T-helper 17 cell (primary cell): ENCODE results near the gene IFNLR1. TPM values are rescaled to one million over a fixed set of nuclear protein-coding genes. Genes with fewer than 3 reads are reported as not detected.

ENCODE experiments used
- ATAC-seq: fragments of 150-1000 bp; cut with Tn5 transposase; 2 replicates; pipeline ENCODE4 v1.10.0; 2021; ENCODE audit warnings: mild to moderate bottlenecking, moderate library complexity
- DNase-seq, 3 donors: peaks; one replicate each; pipeline versions ENCODE4 v3.0.0 to v3.0.0-alpha.2; 2020 to 2021
- H3K9me3 ChIP-seq: one replicate; pipeline ENCODE4 v1.7.0; 2013; ENCODE audit warnings: low read length, mild to moderate bottlenecking; ENCODE audit not compliant: control insufficient read depth, poor library complexity, severe bottlenecking
- H3K27ac Mint-ChIP-seq: one replicate; pipeline ENCODE4 v1.8.0; 2022; ENCODE audit warnings: mild to moderate bottlenecking, moderate library complexity, mixed read lengths
- H3K27me3 Mint-ChIP-seq: one replicate; pipeline ENCODE4 v1.8.0; 2022; ENCODE audit warnings: mixed read lengths
- H3K36me3 Mint-ChIP-seq: one replicate; pipeline ENCODE4 v1.8.0; 2022; ENCODE audit warnings: low read depth, mixed read lengths
- H3K4me1 Mint-ChIP-seq: one replicate; pipeline ENCODE4 v1.8.0; 2022; ENCODE audit warnings: mild to moderate bottlenecking, mixed read lengths
- H3K4me3 Mint-ChIP-seq: one replicate; pipeline ENCODE4 v1.8.0; 2022; ENCODE audit warnings: mild to moderate bottlenecking, moderate library complexity, mixed read lengths
- total RNA-seq, 4 donors: library from RNA in 2 of 4; stranded (reverse) in 2 of 4; gene quantifications; one replicate each; pipeline ENCODE4 v1.2.3 and lab custom pipeline; 2022 to 2026

IFNLR1 gene
- total RNA-seq, 2 donors from 2014 or later: 0.65 to 1.3 TPM

DNA sequence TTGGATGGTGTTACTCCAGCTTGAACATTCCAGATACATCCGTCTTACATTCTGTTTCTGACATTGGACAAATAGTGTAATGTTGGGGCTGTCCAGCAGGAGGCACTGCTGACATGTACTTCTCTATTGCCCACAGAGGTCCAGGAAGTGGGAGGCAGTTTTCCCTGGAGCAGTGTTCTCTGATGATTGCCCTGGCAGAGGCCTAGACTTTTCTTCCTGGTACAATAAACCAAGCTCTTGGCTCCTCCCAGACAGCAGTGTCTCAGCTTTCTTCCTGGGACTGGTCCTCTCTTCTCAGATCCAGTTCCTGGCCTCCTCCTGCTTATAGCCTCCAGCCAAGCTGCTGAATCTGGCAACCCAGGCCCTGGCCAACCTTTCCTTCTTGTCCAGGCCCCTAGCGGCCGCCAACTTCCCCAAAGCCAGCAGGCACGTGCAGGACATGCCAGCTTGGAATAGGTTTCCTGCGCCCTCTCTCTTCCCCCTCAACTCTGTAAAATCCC is 14.9 kb upstream of the IFNLR1 start:
- H3K27ac Mint-ChIP-seq: no peak overlapping the region
- H3K4me1 Mint-ChIP-seq: peaks cover 12% of the 10 kb centered on the region
- ATAC-seq (peak; percentile 31), DNase-seq (peak; percentile 33 to 39 (median 33))
- H3K36me3 Mint-ChIP-seq: no peaks in the 10 kb centered on the region
- H3K9me3 ChIP-seq: no peaks in the 10 kb centered on the region
- peaks cover 12% of the 10 kb centered on the region for H3K27me3 Mint-ChIP-seq
- no peak overlapping the region for H3K4me3 Mint-ChIP-seq

- H3K9me3 ChIP-seq: no peaks in the 10 kb centered on the region
Measured at GRCh38 chr1:24199291-24199900, 12.3 kb upstream of the IFNLR1 start.

GRCh38 chr1:24198766-24199165 is 11.7 kb upstream of the IFNLR1 start:
- H3K36me3 Mint-ChIP-seq: no peaks in the 10 kb centered on the region
- DNase-seq (no peak), ATAC-seq (no peak)
- no peak overlapping the region for H3K4me3 Mint-ChIP-seq
- no peaks in the 10 kb centered on the region for H3K9me3 ChIP-seq
- no peak overlapping the region for H3K27ac Mint-ChIP-seq
- H3K4me1 Mint-ChIP-seq: peaks cover 12% of the 10 kb centered on the region
- peaks cover 14% of the 10 kb centered on the region for H3K27me3 Mint-ChIP-seq

More at GRCh38 chr1:24199291-24199900, 12.3 kb upstream of the IFNLR1 start:
- H3K27ac Mint-ChIP-seq: no peak overlapping the region
- H3K4me3 Mint-ChIP-seq: peak overlapping the region; percentile 45
- ATAC-seq (peak; percentile 88), DNase-seq (peak; percentile 61 to 65 (median 62))
- no peaks in the 10 kb centered on the region for H3K36me3 Mint-ChIP-seq
- peaks cover 14% of the 10 kb centered on the region for H3K27me3 Mint-ChIP-seq
- peaks cover 12% of the 10 kb centered on the region for H3K4me1 Mint-ChIP-seq

DNA sequence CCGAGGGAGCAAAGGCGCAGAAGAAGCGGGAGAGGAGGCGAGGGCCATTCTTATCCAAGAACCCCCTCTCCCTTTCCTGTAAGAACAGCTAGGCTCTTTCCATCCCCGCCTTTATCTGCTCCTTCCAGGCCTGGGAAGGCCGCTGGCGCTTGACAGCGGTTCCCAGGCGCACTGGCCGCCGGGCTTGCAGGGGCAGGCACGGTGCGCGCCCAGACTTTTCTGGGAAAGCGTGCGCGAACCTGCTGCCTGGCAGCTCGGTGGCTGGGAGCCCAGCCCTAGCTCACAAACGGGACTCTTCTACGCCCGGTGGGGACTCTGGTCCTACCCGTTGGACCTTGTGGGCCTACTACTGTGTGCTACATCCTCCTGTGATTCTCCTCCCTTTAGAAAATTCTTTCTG is 8.8 kb upstream of the IFNLR1 start:
- peaks cover 6% of the 10 kb centered on the region for H3K4me1 Mint-ChIP-seq

DNA sequence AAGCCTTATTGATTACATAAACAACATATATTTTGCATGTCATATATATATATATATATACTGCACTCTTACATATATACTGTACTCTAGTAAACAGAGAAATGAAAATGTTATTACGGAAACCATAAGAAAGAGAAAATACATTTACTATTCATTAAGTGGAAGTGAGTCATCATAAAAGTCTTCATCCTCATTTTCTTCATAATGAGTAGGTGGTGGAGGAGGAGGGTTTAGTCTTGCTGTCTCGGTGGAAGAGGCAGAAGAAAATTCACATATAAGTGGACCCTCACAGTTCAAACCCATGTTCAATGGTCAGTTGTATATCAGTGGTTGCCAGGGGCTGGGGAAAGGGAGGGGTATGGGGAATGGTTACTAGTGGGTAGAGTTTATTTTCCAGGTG is 8.0 kb upstream of the IFNLR1 start:
- Mint-ChIP-seq H3K36me3 (no peaks in the 10 kb centered on the region), H3K4me1 (peaks cover 6% of the 10 kb centered on the region), H3K4me3 (no peak overlapping the region), H3K27ac (no peak overlapping the region), H3K27me3 (peaks cover 5% of the 10 kb centered on the region)
- no peaks in the 10 kb centered on the region for H3K9me3 ChIP-seq
- ATAC-seq (no peak), DNase-seq (no peak)

More for the DNA sequence above, 8.8 kb upstream of the IFNLR1 start:
- Mint-ChIP-seq H3K27ac (no peak overlapping the region), H3K27me3 (peaks cover 8% of the 10 kb centered on the region), H3K36me3 (no peaks in the 10 kb centered on the region), H3K4me3 (no peak overlapping the region)
- ATAC-seq (no peak), DNase-seq (no peak)
- H3K9me3 ChIP-seq: no peaks in the 10 kb centered on the region

GRCh38 chr1:24193046-24193445 is 6.0 kb upstream of the IFNLR1 start:
- ATAC-seq: no peak
- no peaks in the 10 kb centered on the region for H3K9me3 ChIP-seq
- no peaks in the 10 kb centered on the region for H3K36me3 Mint-ChIP-seq
- no peak overlapping the region for H3K4me3 Mint-ChIP-seq
- H3K27ac Mint-ChIP-seq: no peak overlapping the region
- peaks cover 5% of the 10 kb centered on the region for H3K27me3 Mint-ChIP-seq
- H3K4me1 Mint-ChIP-seq: peaks cover 7% of the 10 kb centered on the region
- no peak for DNase-seq

- ATAC-seq: no peak
- H3K27me3 Mint-ChIP-seq: peaks cover under 1% of the 10 kb centered on the region
- no peaks in the 10 kb centered on the region for H3K9me3 ChIP-seq
- H3K4me3 Mint-ChIP-seq: no peak overlapping the region
- DNase-seq: no peak
- peaks cover 7% of the 10 kb centered on the region for H3K4me1 Mint-ChIP-seq
- H3K27ac Mint-ChIP-seq: no peak overlapping the region
- H3K36me3 Mint-ChIP-seq: no peaks in the 10 kb centered on the region
Measured at GRCh38 chr1:24191860-24192259, 4.8 kb upstream of the IFNLR1 start.

- H3K9me3 ChIP-seq: no peaks in the 10 kb centered on the region
- ATAC-seq (no peak), DNase-seq (no peak)
- H3K27me3 Mint-ChIP-seq: no peaks in the 10 kb centered on the region
- H3K4me3 Mint-ChIP-seq: no peak overlapping the region
- peaks cover 11% of the 10 kb centered on the region for H3K4me1 Mint-ChIP-seq
- no peaks in the 10 kb centered on the region for H3K36me3 Mint-ChIP-seq
- no peak overlapping the region for H3K27ac Mint-ChIP-seq
Measured at GRCh38 chr1:24190983-24191461, 3.9 kb upstream of the IFNLR1 start.

DNA sequence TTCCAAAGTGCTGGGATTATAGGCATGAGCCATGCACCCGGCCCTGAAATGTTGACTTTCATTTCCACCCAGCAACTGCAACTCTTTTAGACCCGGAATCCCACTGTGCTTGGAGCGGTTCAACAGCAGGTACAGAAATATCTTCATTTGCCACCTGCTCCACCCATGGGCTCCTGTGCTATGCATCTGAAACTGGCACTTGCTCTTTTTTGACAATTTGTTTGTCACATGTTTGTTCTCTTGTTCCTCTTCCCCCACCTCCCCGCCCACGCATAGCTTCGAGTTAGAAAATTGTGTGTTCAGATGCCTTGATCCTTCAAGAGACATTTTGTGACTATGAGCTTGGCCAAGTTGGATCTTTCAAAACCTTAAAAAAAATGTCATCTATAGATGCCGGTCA is 2.4 kb upstream of the IFNLR1 start:
- Mint-ChIP-seq H3K36me3 (no peaks in the 10 kb centered on the region), H3K4me3 (no peak overlapping the region), H3K4me1 (peaks cover 11% of the 10 kb centered on the region), H3K27me3 (no peaks in the 10 kb centered on the region), H3K27ac (peak overlapping the region; percentile 16)
- ATAC-seq (peak; percentile 23), DNase-seq (no peak)
- no peaks in the 10 kb centered on the region for H3K9me3 ChIP-seq

DNA sequence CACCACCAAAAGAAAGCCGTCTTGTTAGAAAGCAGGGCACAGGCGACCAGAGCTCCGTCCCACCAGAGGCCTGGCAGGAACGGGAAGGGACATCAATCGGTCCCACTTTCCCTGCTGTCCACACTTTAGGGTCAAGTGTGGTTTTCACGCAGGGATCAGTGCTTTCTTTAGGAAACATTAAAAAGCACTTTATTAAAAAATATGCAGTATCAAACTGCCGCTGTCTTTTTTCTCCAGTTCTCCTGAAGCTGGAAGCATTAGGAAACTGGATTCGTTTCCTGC is 437 bp downstream of the IFNLR1 start:
- H3K9me3 ChIP-seq: no peaks in the 10 kb centered on the region
- peak overlapping the region; percentile 1 for H3K27ac Mint-ChIP-seq
- no peak for DNase-seq
- no peaks in the 10 kb centered on the region for H3K27me3 Mint-ChIP-seq
- no peaks in the 10 kb centered on the region for H3K36me3 Mint-ChIP-seq
- no peak for ATAC-seq
- H3K4me1 Mint-ChIP-seq: peaks cover 17% of the 10 kb centered on the region
- peak overlapping the region; percentile 88 for H3K4me3 Mint-ChIP-seq

GRCh38 chr1:24186031-24186710 is 918 bp downstream of the IFNLR1 start:
- Mint-ChIP-seq H3K36me3 (no peaks in the 10 kb centered on the region), H3K4me1 (peaks cover 17% of the 10 kb centered on the region), H3K4me3 (peak overlapping the region; percentile 88), H3K27me3 (no peaks in the 10 kb centered on the region), H3K27ac (peak overlapping the region; percentile 1)
- DNase-seq: no peak
- no peaks in the 10 kb centered on the region for H3K9me3 ChIP-seq
- no peak for ATAC-seq

- H3K27me3 Mint-ChIP-seq: no peaks in the 10 kb centered on the region
- no peak for DNase-seq
- H3K4me3 Mint-ChIP-seq: no peak overlapping the region
- H3K27ac Mint-ChIP-seq: no peak overlapping the region
- ATAC-seq: no peak
- H3K4me1 Mint-ChIP-seq: peaks cover 15% of the 10 kb centered on the region
- H3K9me3 ChIP-seq: no peaks in the 10 kb centered on the region
- H3K36me3 Mint-ChIP-seq: no peaks in the 10 kb centered on the region
Measured at GRCh38 chr1:24185076-24185475, 2.0 kb downstream of the IFNLR1 start.

DNA sequence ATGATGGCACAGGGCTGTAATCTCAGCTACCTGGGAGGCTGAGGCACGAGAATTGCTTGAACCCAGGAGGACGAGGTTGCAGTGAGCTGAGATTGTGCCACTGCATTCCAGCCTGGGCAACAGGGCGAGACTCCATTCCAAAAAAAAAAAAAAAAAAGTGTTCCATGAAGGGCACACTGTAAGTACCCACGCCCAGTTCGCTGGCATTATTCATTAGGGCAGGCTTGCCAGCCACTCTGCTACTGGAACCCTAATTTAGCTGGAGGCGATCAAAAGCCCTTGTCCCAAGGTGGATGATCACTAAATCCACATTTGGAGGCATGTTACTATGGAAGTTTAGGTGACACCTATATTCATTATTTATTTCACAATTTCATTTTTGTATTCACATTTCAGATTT is 5.0 kb downstream of the IFNLR1 start:
- DNase-seq (no peak), ATAC-seq (no peak)
- H3K9me3 ChIP-seq: no peaks in the 10 kb centered on the region
- Mint-ChIP-seq H3K4me1 (peaks cover 10% of the 10 kb centered on the region), H3K27me3 (no peaks in the 10 kb centered on the region), H3K36me3 (no peaks in the 10 kb centered on the region), H3K27ac (no peak overlapping the region), H3K4me3 (no peak overlapping the region)

GRCh38 chr1:24181619-24182018 is 5.5 kb downstream of the IFNLR1 start:
- Mint-ChIP-seq H3K27ac (no peak overlapping the region), H3K4me1 (peaks cover 9% of the 10 kb centered on the region), H3K36me3 (no peaks in the 10 kb centered on the region), H3K4me3 (no peak overlapping the region), H3K27me3 (no peaks in the 10 kb centered on the region)
- ATAC-seq: no peak
- no peaks in the 10 kb centered on the region for H3K9me3 ChIP-seq
- DNase-seq: no peak
